HepG2 (cell line): ENCODE data around the gene ZNF846.
"Not testable (repeated sequence)": the region's sequence is repeated elsewhere in the genome, so short reads cannot be mapped to it uniquely, and the experiment has no call there.

Experiments used
- CEBPG ChIP-seq: IDR thresholded peaks from 2 replicates; pipeline ENCODE4 v1.6.1; 2016
- E2F1 ChIP-seq: sonication (generic); formaldehyde crosslinking; IDR thresholded peaks from 2 replicates; pipeline ENCODE4 v1.5.0; 2020; ENCODE audit warnings: missing genetic modification reagents
- GATAD1 ChIP-seq: IDR thresholded peaks from 2 replicates; pipeline ENCODE4 v1.6.1; 2016; ENCODE audit warnings: missing genetic modification reagents, missing compliant biosample characterization
- GPN1 ChIP-seq: sonication (generic); formaldehyde crosslinking; IDR thresholded peaks from 2 replicates; pipeline ENCODE4 v1.5.1; 2020; ENCODE audit warnings: missing genetic modification reagents, borderline replicate concordance
- MYNN ChIP-seq: sonication (generic); formaldehyde crosslinking; IDR thresholded peaks from 2 replicates; pipeline ENCODE4 v1.4.0; 2020; ENCODE audit warnings: mild to moderate bottlenecking, low read depth, missing genetic modification reagents
- NFE2L2 ChIP-seq: fragments of 150-350 bp; IDR thresholded peaks from 2 replicates; pipeline ENCODE4 v1.6.1; 2014; ENCODE audit warnings: low read length
- POLR2A ChIP-seq, 2 experiments: IDR thresholded peaks; 2 replicates each; pipeline ENCODE4 v1.6.1; 2011; ENCODE audit warnings: low read depth in 2 of 2, low read length in 2 of 2, mild to moderate bottlenecking in 1 of 2, moderate library complexity in 1 of 2; ENCODE audit not compliant: insufficient read depth in 1 of 2
- REST ChIP-seq, 2 experiments: IDR thresholded peaks; 2 replicates each; pipeline ENCODE4 v1.6.1; 2011 to 2012; ENCODE audit warnings: low read length in 2 of 2, borderline replicate concordance in 1 of 2, low read depth in 1 of 2, mild to moderate bottlenecking in 1 of 2, moderate library complexity in 1 of 2
- TCF7 ChIP-seq: sonication (generic); IDR thresholded peaks from 2 replicates; pipeline ENCODE4 v1.6.1; 2016; ENCODE audit warnings: antibody characterized with exemption, low read depth
- ZBTB8A ChIP-seq: sonication (generic); formaldehyde crosslinking; IDR thresholded peaks from 2 replicates; pipeline ENCODE4 v1.4.0; 2020; ENCODE audit warnings: mild to moderate bottlenecking, low read depth, missing genetic modification reagents, borderline replicate concordance
- TF ChIP-seq, protein P1 (sequence below): sonication (generic); formaldehyde crosslinking; IDR thresholded peaks from 2 replicates; pipeline ENCODE4 v1.8.0; 2022; ENCODE audit warnings: missing genetic modification reagents, mild to moderate bottlenecking, borderline replicate concordance
- TF ChIP-seq, protein P2 (sequence below): sonication (generic); formaldehyde crosslinking; IDR thresholded peaks from 2 replicates; pipeline ENCODE4 v1.5.0; 2020; ENCODE audit warnings: mild to moderate bottlenecking, missing genetic modification reagents, moderate library complexity
- TF ChIP-seq, protein P3 (sequence below): sonication (generic); formaldehyde crosslinking; IDR thresholded peaks from 2 replicates; pipeline ENCODE4 v1.5.0; 2020; ENCODE audit warnings: missing genetic modification reagents
- TF ChIP-seq, protein P4 (sequence below): sonication (generic); formaldehyde crosslinking; conservative IDR thresholded peaks from 2 replicates; pipeline ENCODE4 v1.4.0; 2020; ENCODE audit warnings: missing genetic modification reagents

- TF ChIP-seq, protein P1, sequence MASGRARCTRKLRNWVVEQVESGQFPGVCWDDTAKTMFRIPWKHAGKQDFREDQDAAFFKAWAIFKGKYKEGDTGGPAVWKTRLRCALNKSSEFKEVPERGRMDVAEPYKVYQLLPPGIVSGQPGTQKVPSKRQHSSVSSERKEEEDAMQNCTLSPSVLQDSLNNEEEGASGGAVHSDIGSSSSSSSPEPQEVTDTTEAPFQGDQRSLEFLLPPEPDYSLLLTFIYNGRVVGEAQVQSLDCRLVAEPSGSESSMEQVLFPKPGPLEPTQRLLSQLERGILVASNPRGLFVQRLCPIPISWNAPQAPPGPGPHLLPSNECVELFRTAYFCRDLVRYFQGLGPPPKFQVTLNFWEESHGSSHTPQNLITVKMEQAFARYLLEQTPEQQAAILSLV (CRISPR knock-in tag), result not testable (repeated sequence)
- TF ChIP-seq POLR2A (IDR thresholded peaks at IDR 0.05; ENCODE audit: insufficient read depth in 1 of 2, low read depth in 2 of 2, low read length in 2 of 2); CEBPG (CRISPR knock-in tag); REST (IDR thresholded peaks at IDR 0.05; ENCODE audit: borderline replicate concordance in 1 of 2, low read depth in 1 of 2, low read length in 2 of 2); ZBTB8A; MYNN (CRISPR knock-in tag); NFE2L2; E2F1 (CRISPR knock-in tag); TCF7; GATAD1; GPN1 (CRISPR knock-in tag): not testable (repeated sequence)
- TF ChIP-seq, protein P2, sequence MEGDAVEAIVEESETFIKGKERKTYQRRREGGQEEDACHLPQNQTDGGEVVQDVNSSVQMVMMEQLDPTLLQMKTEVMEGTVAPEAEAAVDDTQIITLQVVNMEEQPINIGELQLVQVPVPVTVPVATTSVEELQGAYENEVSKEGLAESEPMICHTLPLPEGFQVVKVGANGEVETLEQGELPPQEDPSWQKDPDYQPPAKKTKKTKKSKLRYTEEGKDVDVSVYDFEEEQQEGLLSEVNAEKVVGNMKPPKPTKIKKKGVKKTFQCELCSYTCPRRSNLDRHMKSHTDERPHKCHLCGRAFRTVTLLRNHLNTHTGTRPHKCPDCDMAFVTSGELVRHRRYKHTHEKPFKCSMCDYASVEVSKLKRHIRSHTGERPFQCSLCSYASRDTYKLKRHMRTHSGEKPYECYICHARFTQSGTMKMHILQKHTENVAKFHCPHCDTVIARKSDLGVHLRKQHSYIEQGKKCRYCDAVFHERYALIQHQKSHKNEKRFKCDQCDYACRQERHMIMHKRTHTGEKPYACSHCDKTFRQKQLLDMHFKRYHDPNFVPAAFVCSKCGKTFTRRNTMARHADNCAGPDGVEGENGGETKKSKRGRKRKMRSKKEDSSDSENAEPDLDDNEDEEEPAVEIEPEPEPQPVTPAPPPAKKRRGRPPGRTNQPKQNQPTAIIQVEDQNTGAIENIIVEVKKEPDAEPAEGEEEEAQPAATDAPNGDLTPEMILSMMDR (CRISPR knock-in tag), result not testable (repeated sequence)
- TF ChIP-seq, protein P3, sequence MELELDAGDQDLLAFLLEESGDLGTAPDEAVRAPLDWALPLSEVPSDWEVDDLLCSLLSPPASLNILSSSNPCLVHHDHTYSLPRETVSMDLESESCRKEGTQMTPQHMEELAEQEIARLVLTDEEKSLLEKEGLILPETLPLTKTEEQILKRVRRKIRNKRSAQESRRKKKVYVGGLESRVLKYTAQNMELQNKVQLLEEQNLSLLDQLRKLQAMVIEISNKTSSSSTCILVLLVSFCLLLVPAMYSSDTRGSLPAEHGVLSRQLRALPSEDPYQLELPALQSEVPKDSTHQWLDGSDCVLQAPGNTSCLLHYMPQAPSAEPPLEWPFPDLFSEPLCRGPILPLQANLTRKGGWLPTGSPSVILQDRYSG (CRISPR knock-in tag), result not testable (repeated sequence)
- TF ChIP-seq, protein P4, sequence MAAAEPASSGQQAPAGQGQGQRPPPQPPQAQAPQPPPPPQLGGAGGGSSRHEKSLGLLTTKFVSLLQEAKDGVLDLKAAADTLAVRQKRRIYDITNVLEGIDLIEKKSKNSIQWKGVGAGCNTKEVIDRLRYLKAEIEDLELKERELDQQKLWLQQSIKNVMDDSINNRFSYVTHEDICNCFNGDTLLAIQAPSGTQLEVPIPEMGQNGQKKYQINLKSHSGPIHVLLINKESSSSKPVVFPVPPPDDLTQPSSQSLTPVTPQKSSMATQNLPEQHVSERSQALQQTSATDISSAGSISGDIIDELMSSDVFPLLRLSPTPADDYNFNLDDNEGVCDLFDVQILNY, result not testable (repeated sequence)
Measured at GRCh38 chr19:9784163-9784496, 15.6 kb upstream of the ZNF846 start.
